ENCODE results near the gene RPS6KA2. TPM values are rescaled to one million over a fixed set of nuclear protein-coding genes. Genes with fewer than 3 reads are reported as not detected.

The RPS6KA2 gene
- total RNA-seq (2022; extraction: Qiagen RNA extraction; ENCODE audit: low read depth), result 0.11 to 0.32 TPM (median 0.20 TPM) in 5 replicates

GRCh38 chr6:166627033-166627874, at the start of gene RPS6KA2:
TSS of gene RPS6KA2 (minus strand) at chr6:166627251. CDS start at chr6:166627019, 232 bp downstream.

GRCh38 chr6:166586424-166587156, 40.5 kb downstream of the RPS6KA2 start, which contains the start of gene RAMACL:
TSS of gene RAMACL (minus strand) at chr6:166586678. CDS start at chr6:166586477, 201 bp downstream.

GRCh38 chr6:166382933-166383801, 243.9 kb downstream of the RPS6KA2 start, which contains the start of gene MPC1:
TSS of gene MPC1 (minus strand) at chr6:166382940. CDS start at chr6:166382876, 64 bp downstream.

Other genes starting within 250 kb of the RPS6KA2 start
- gene MPC1, start 244.3 kb downstream of the RPS6KA2 start, total RNA-seq (2022; extraction: Qiagen RNA extraction; ENCODE audit: low read depth), result 2.6 to 4.5 TPM (median 3.8 TPM) in 5 replicates
- gene RAMACL, start 40.6 kb downstream of the RPS6KA2 start, total RNA-seq (2022; extraction: Qiagen RNA extraction; ENCODE audit: low read depth), result 0.17 to 0.20 TPM in 2 of 5 replicates, not detected in the others